ENCODE results near the gene IFITM10.
"Not testable (repeated sequence)": the region's sequence is repeated elsewhere in the genome, so short reads cannot be mapped to it uniquely, and the experiment has no call there.

Gene IFITM10

GRCh38 chr11:1691878-1692707 is 58.3 kb downstream of the IFITM10 start (continued):
- TF ChIP-seq ZNF565 (CRISPR knock-in tag; conservative IDR thresholded peaks at IDR 0.05; ENCODE audit: low read depth) (no peak), ISL1 (CRISPR knock-in tag; IDR thresholded peaks at IDR 0.05) (no peak)

GRCh38 chr11:1691026-1691877 is 59.1 kb downstream of the IFITM10 start:
- ATAC-seq = no peak
- TF ChIP-seq POU6F1 (CRISPR knock-in tag; IDR thresholded peaks at IDR 0.05; ENCODE audit: borderline replicate concordance, low read depth) = no peak

GRCh38 chr11:1690167-1691025 is 60.0 kb downstream of the IFITM10 start:
- no peak for TF ChIP-seq ZNF70 (CRISPR knock-in tag; IDR thresholded peaks at IDR 0.05)
- TF ChIP-seq SNAI2 (CRISPR knock-in tag; IDR thresholded peaks at IDR 0.05) = no peak
- TF ChIP-seq ZFP3 (CRISPR knock-in tag; IDR thresholded peaks at IDR 0.05) = no peak
- TF ChIP-seq ISL1 (CRISPR knock-in tag; IDR thresholded peaks at IDR 0.05) = no peak
- TF ChIP-seq POU6F1 (CRISPR knock-in tag; IDR thresholded peaks at IDR 0.05; ENCODE audit: borderline replicate concordance, low read depth) = no peak
- TF ChIP-seq CSRNP3 (CRISPR knock-in tag; IDR thresholded peaks at IDR 0.05) = no peak
- no peak for TF ChIP-seq ZNF8 (CRISPR knock-in tag; IDR thresholded peaks at IDR 0.05)
- TF ChIP-seq BACH2 (CRISPR knock-in tag; IDR thresholded peaks at IDR 0.05; ENCODE audit: borderline replicate concordance) = no peak
- no peak for TF ChIP-seq TOX (CRISPR knock-in tag; IDR thresholded peaks at IDR 0.05; ENCODE audit: borderline replicate concordance)
- TF ChIP-seq GLIS3 (CRISPR knock-in tag; IDR thresholded peaks at IDR 0.05) = no peak
- no peak for TF ChIP-seq ZNF565 (CRISPR knock-in tag; conservative IDR thresholded peaks at IDR 0.05; ENCODE audit: low read depth)
- no peak for TF ChIP-seq CREB5 (CRISPR knock-in tag; IDR thresholded peaks at IDR 0.05; ENCODE audit: low read depth)
- TF ChIP-seq ZFP30 (CRISPR knock-in tag; IDR thresholded peaks at IDR 0.05) = no peak
- no peak for TF ChIP-seq ESRRG (CRISPR knock-in tag; IDR thresholded peaks at IDR 0.05)
- no peak for TF ChIP-seq ARNTL (CRISPR knock-in tag; IDR thresholded peaks at IDR 0.05; ENCODE audit: borderline replicate concordance, low read depth)
- ATAC-seq = no peak

GRCh38 chr11:1689250-1690166 is 60.9 kb downstream of the IFITM10 start:
- not testable (repeated sequence) for ATAC-seq

GRCh38 chr11:1688336-1688947 is 62.0 kb downstream of the IFITM10 start:
- ATAC-seq = not testable (repeated sequence)

GRCh38 chr11:1686220-1686619 is 64.2 kb downstream of the IFITM10 start:
- not testable (repeated sequence) for ATAC-seq

GRCh38 chr11:1684886-1685874 is 65.2 kb downstream of the IFITM10 start:
- peak; percentile 40 for ATAC-seq

- ATAC-seq = not testable (repeated sequence)
These were observed 66.4 kb downstream of the IFITM10 start for GRCh38 chr11:1683904-1684572.
